Testis (tissue), 3 donors: ENCODE measurements around the gene CALHM1. TPM values are rescaled to one million over a fixed set of nuclear protein-coding genes. Genes with fewer than 3 reads are reported as not detected.

Source experiments
- DNase-seq: peaks from one replicate; pipeline ENCODE4 v3.0.0-alpha.2; 2019
- H3K27ac ChIP-seq, 2 donors: fragments of 200-600 bp; sonication (generic); one replicate each; pipeline ENCODE4 v1.5.1; 2019
- H3K27me3 ChIP-seq: fragments of 200-600 bp; sonication (generic); one replicate; pipeline ENCODE4 v1.5.1; 2019
- H3K36me3 ChIP-seq: fragments of 200-600 bp; sonication (generic); one replicate; pipeline ENCODE4 v1.5.1; 2017; ENCODE audit warnings: low read depth; ENCODE audit errors: missing control alignments
- H3K4me1 ChIP-seq: fragments of 200-600 bp; sonication (generic); one replicate; pipeline ENCODE4 v1.5.1; 2019
- H3K4me3 ChIP-seq, 2 donors: fragments of 200-600 bp; sonication (generic); one replicate each; pipeline ENCODE4 v1.5.1; 2017 to 2019
- H3K9me3 ChIP-seq: fragments of 200-600 bp; sonication (generic); one replicate; pipeline ENCODE4 v1.5.1; 2017
- CTCF ChIP-seq, 3 experiments: fragments of 450-650 bp in 2 of 3; fragments of 200-600 bp in 1 of 3; sonication (generic) in 1 of 3; IDR thresholded peaks; one replicate each; pipeline ENCODE4 v1.5.1; 2016 to 2019; ENCODE audit warnings: antibody characterized with exemption in 3 of 3, mild to moderate bottlenecking in 2 of 3, moderate library complexity in 1 of 3
- POLR2A ChIP-seq: fragments of 450-650 bp; IDR thresholded peaks from one replicate; pipeline ENCODE4 v1.6.1; 2017; ENCODE audit warnings: antibody characterized with exemption, mild to moderate bottlenecking, moderate library complexity
- WGBS, 2 donors: methylation state at CpG; one replicate each; pipeline ENCODE4 v1.1.5; 2018; 5-methylcytosine and 5-hydroxymethylcytosine counted together
- intact Hi-C: fragments of 100-400 bp; cut with DNase I; formaldehyde crosslinking; loops from one replicate; pipeline ENCODE4 v1.15.1; 2023; ENCODE audit warnings: low total_unique reads
- polyA plus RNA-seq: library from polyadenylated mRNA; stranded (reverse); fragments of 350-450 nt; fragmentation: Illumina TruSeq; extraction: RNeasy Lipid Tissue Mini Kit (QIAGEN cat#74804); gene quantifications from one replicate; pipeline ENCODE4 v1.2.3, GENCODE V29; 2014; ENCODE audit warnings: low read depth, low replicate concordance; ENCODE audit not compliant: insufficient read depth
- total RNA-seq, 2 donors: library from RNA; depleted of rRNA; stranded (reverse); fragments of >200 nt; gene quantifications; one replicate each; pipeline ENCODE4 v1.2.3, GENCODE V29; 2016

The CALHM1 gene
- total and polyA plus RNA-seq, 3 donors from 2014 or later = 0.24 to 0.50 TPM; not detected in 1

- H3K27ac ChIP-seq = no peak overlapping the region
- WGBS, 2 donors = 71 to 73% methylated on average over 13 to 14 of the region's 14 CpGs
These were observed 12.3 kb upstream of the CALHM1 start for GRCh38 chr10:103470761-103471653.

DNA sequence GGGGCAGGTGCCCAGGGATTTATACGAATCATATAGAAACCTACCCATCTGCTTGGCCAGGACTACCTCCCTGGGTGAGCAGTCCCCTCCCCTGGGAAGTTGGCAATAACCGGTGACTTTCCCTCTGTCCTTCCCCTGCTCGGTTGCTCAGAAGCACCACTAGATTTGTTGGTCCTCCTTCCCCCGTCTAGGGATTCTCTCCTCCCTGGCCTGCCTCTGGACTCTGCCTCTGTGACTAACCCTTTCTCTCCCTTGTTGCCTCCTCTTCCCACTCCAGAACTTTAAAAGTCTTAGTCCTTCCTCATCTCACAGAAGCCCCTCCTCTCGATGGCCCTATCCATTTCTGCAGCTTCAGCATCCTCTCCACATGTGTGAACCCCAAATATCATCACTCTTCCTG is 10.5 kb upstream of the CALHM1 start:
- WGBS, 2 donors = 65 to 70% methylated on average over 5 of the region's 5 CpGs
- H3K27ac ChIP-seq = no peak overlapping the region
- H3K27me3 ChIP-seq = no peaks in the 10 kb centered on the region
- no peaks in the 10 kb centered on the region for H3K4me1 ChIP-seq
- intact Hi-C loops = no loop called here
- DNase-seq = no peak
- no peaks in the 10 kb centered on the region for H3K36me3 ChIP-seq
- H3K4me3 ChIP-seq = no peak overlapping the region
- TF ChIP-seq POLR2A (no peak), CTCF (IDR thresholded peaks at IDR 0.05) (no peak)
- no peaks in the 10 kb centered on the region for H3K9me3 ChIP-seq

More at GRCh38 chr10:103470761-103471653, 12.3 kb upstream of the CALHM1 start:
- Histone ChIP-seq H3K4me3 (no peak overlapping the region), H3K36me3 (no peaks in the 10 kb centered on the region), H3K9me3 (no peaks in the 10 kb centered on the region), H3K4me1 (no peaks in the 10 kb centered on the region), H3K27me3 (no peaks in the 10 kb centered on the region)
- TF ChIP-seq CTCF (IDR thresholded peaks at IDR 0.05) (no peak), POLR2A (no peak)
- intact Hi-C loops = no loop called here
- DNase-seq = peak; percentile 45

- Histone ChIP-seq H3K4me1 (no peaks in the 10 kb centered on the region), H3K27me3 (no peaks in the 10 kb centered on the region), H3K27ac (no peak overlapping the region), H3K36me3 (no peaks in the 10 kb centered on the region), H3K9me3 (no peaks in the 10 kb centered on the region), H3K4me3 (no peak overlapping the region)
- 87 to 92% methylated on average over 7 of the region's 7 CpGs for WGBS, 2 donors
- TF ChIP-seq POLR2A (no peak), CTCF (IDR thresholded peaks at IDR 0.05) (no peak)
- intact Hi-C loops = no loop called here
- DNase-seq = no peak
These were observed 8.7 kb upstream of the CALHM1 start for GRCh38 chr10:103467406-103467805.

DNA sequence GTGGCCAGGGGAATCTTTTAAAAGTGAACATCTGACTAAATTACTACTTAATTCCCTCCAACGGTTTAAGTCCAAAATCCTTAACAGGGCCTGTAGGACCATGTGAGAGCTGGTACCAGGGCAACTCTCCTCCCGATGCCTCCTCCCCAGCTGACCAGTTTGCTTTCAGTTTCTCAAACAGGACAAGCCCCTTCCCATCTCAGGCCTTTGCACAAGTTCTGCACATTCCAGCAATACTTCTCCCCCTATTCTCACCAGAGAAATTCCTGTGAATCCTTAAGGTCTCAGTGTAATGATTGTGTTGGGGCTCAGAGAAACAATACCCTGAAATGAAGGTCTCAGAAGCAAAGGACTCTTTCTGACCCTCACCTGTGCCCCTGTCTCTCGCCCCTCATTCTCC is 8.0 kb upstream of the CALHM1 start:
- H3K36me3 ChIP-seq = no peaks in the 10 kb centered on the region
- intact Hi-C loops = no loop called here
- no peaks in the 10 kb centered on the region for H3K9me3 ChIP-seq
- no peak overlapping the region for H3K27ac ChIP-seq
- DNase-seq = no peak
- H3K4me3 ChIP-seq = no peak overlapping the region
- H3K4me1 ChIP-seq = no peaks in the 10 kb centered on the region
- 83 to 89% methylated on average over 3 of the region's 3 CpGs for WGBS, 2 donors
- no peaks in the 10 kb centered on the region for H3K27me3 ChIP-seq
- TF ChIP-seq CTCF (IDR thresholded peaks at IDR 0.05) (no peak), POLR2A (no peak)
